ENCODE data around the gene LHB. TPM values are rescaled to one million over a fixed set of nuclear protein-coding genes. Genes with fewer than 3 reads are reported as not detected.

The LHB gene
- total RNA-seq, 1 donor from 2014 or later = not detected

- Histone ChIP-seq H3K4me3 (ENCODE audit: low read depth, low read length) (no peak overlapping the region), H3K36me3 (ENCODE audit: control insufficient read depth, insufficient read depth, low read length) (peaks cover 23% of the 10 kb centered on the region), H3K27me3 (ENCODE audit: control insufficient read depth, insufficient read depth, low read length) (no peaks in the 10 kb centered on the region)
- DNase-seq (ENCODE audit: low read depth) (peak; percentile 46), FAIRE-seq (no peak)
- peak; percentile 94 for TF ChIP-seq CTCF (IDR thresholded peaks at IDR 0.05; ENCODE audit: insufficient read depth, low read length, severe bottlenecking)
These were observed 45.9 kb downstream of the LHB start for GRCh38 chr19:48970923-48971395.

GRCh38 chr19:48970139-48970766 is 46.6 kb downstream of the LHB start:
- Histone ChIP-seq H3K36me3 (ENCODE audit: control insufficient read depth, insufficient read depth, low read length) (peaks cover 23% of the 10 kb centered on the region), H3K4me3 (ENCODE audit: low read depth, low read length) (no peak overlapping the region), H3K27me3 (ENCODE audit: control insufficient read depth, insufficient read depth, low read length) (no peaks in the 10 kb centered on the region)
- TF ChIP-seq CTCF (IDR thresholded peaks at IDR 0.05; ENCODE audit: insufficient read depth, low read length, severe bottlenecking) = no peak
- DNase-seq (ENCODE audit: low read depth) (no peak), FAIRE-seq (no peak)

GRCh38 chr19:48969276-48970138 is 47.4 kb downstream of the LHB start:
- DNase-seq (ENCODE audit: low read depth) (peak; percentile 26), FAIRE-seq (no peak)
- H3K36me3 ChIP-seq (ENCODE audit: control insufficient read depth, insufficient read depth, low read length) = peaks cover 22% of the 10 kb centered on the region
- no peaks in the 10 kb centered on the region for H3K27me3 ChIP-seq (ENCODE audit: control insufficient read depth, insufficient read depth, low read length)
- no peak overlapping the region for H3K4me3 ChIP-seq (ENCODE audit: low read depth, low read length)
- no peak for TF ChIP-seq CTCF (IDR thresholded peaks at IDR 0.05; ENCODE audit: insufficient read depth, low read length, severe bottlenecking)

GRCh38 chr19:48968813-48969218 is 48.1 kb downstream of the LHB start:
- no peaks in the 10 kb centered on the region for H3K27me3 ChIP-seq (ENCODE audit: control insufficient read depth, insufficient read depth, low read length)
- TF ChIP-seq CTCF (IDR thresholded peaks at IDR 0.05; ENCODE audit: insufficient read depth, low read length, severe bottlenecking) = no peak
- DNase-seq (ENCODE audit: low read depth) (no peak), FAIRE-seq (no peak)
- peaks cover 15% of the 10 kb centered on the region for H3K36me3 ChIP-seq (ENCODE audit: control insufficient read depth, insufficient read depth, low read length)
- no peak overlapping the region for H3K4me3 ChIP-seq (ENCODE audit: low read depth, low read length)

GRCh38 chr19:48968179-48968661 is 48.7 kb downstream of the LHB start:
- FAIRE-seq (no peak), DNase-seq (ENCODE audit: low read depth) (no peak)
- H3K4me3 ChIP-seq (ENCODE audit: low read depth, low read length) = no peak overlapping the region
- no peak for TF ChIP-seq CTCF (IDR thresholded peaks at IDR 0.05; ENCODE audit: insufficient read depth, low read length, severe bottlenecking)
- peaks cover 13% of the 10 kb centered on the region for H3K36me3 ChIP-seq (ENCODE audit: control insufficient read depth, insufficient read depth, low read length)
- no peaks in the 10 kb centered on the region for H3K27me3 ChIP-seq (ENCODE audit: control insufficient read depth, insufficient read depth, low read length)

Data from bronchial epithelial cell (primary cell).